Measurements from ENCODE around the gene GPR27.

DNA sequence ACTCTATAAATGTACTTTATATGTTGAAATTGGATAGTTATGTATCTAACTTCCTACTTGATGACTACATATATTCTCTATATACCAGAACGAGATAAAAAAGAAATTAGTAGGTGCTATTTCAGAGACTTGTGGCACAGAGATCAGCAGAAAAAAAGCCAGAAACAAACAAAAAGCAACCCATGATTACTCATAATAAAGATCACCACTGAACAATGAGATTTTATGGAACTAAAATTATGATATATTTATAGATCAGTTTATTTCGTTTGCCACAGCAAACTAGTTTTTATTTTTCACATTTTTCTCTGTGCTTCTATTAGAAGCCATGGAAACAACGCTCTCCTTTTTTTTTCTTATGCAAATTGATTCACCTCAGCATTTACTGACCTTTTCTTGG, 46.4 kb downstream of the GPR27 start:
- TF ChIP-seq EZH2 (IDR thresholded peaks at IDR 0.05; ENCODE audit: low read depth, unreplicated experiment) (no peak), POLR2AphosphoS5 (IDR thresholded peaks at IDR 0.05; ENCODE audit: low read depth) (no peak), CTCF (conservative IDR thresholded peaks at IDR 0.05; ENCODE audit: low read depth in 2 of 2) (no peak), EZH2phosphoT487 (IDR thresholded peaks at IDR 0.05; ENCODE audit: unreplicated experiment) (no peak), JUNB (IDR thresholded peaks at IDR 0.05; ENCODE audit: unreplicated experiment) (no peak), ZNF331 (CRISPR knock-in tag; IDR thresholded peaks at IDR 0.05; ENCODE audit: low read depth) (no peak), NANOG (IDR thresholded peaks at IDR 0.05; ENCODE audit: borderline replicate concordance) (no peak), CREB1 (CRISPR knock-in tag; IDR thresholded peaks at IDR 0.05; ENCODE audit: low read depth) (no peak), ZNF114 (CRISPR knock-in tag; IDR thresholded peaks at IDR 0.05) (no peak), ETS1 (IDR thresholded peaks at IDR 0.05) (no peak), STAT1 (IDR thresholded peaks at IDR 0.05; ENCODE audit: unreplicated experiment) (no peak)
- TF ChIP-seq, protein P1, sequence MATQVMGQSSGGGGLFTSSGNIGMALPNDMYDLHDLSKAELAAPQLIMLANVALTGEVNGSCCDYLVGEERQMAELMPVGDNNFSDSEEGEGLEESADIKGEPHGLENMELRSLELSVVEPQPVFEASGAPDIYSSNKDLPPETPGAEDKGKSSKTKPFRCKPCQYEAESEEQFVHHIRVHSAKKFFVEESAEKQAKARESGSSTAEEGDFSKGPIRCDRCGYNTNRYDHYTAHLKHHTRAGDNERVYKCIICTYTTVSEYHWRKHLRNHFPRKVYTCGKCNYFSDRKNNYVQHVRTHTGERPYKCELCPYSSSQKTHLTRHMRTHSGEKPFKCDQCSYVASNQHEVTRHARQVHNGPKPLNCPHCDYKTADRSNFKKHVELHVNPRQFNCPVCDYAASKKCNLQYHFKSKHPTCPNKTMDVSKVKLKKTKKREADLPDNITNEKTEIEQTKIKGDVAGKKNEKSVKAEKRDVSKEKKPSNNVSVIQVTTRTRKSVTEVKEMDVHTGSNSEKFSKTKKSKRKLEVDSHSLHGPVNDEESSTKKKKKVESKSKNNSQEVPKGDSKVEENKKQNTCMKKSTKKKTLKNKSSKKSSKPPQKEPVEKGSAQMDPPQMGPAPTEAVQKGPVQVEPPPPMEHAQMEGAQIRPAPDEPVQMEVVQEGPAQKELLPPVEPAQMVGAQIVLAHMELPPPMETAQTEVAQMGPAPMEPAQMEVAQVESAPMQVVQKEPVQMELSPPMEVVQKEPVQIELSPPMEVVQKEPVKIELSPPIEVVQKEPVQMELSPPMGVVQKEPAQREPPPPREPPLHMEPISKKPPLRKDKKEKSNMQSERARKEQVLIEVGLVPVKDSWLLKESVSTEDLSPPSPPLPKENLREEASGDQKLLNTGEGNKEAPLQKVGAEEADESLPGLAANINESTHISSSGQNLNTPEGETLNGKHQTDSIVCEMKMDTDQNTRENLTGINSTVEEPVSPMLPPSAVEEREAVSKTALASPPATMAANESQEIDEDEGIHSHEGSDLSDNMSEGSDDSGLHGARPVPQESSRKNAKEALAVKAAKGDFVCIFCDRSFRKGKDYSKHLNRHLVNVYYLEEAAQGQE (IDR thresholded peaks at IDR 0.05; ENCODE audit: unreplicated experiment) = no peak
- TF ChIP-seq, protein P2, sequence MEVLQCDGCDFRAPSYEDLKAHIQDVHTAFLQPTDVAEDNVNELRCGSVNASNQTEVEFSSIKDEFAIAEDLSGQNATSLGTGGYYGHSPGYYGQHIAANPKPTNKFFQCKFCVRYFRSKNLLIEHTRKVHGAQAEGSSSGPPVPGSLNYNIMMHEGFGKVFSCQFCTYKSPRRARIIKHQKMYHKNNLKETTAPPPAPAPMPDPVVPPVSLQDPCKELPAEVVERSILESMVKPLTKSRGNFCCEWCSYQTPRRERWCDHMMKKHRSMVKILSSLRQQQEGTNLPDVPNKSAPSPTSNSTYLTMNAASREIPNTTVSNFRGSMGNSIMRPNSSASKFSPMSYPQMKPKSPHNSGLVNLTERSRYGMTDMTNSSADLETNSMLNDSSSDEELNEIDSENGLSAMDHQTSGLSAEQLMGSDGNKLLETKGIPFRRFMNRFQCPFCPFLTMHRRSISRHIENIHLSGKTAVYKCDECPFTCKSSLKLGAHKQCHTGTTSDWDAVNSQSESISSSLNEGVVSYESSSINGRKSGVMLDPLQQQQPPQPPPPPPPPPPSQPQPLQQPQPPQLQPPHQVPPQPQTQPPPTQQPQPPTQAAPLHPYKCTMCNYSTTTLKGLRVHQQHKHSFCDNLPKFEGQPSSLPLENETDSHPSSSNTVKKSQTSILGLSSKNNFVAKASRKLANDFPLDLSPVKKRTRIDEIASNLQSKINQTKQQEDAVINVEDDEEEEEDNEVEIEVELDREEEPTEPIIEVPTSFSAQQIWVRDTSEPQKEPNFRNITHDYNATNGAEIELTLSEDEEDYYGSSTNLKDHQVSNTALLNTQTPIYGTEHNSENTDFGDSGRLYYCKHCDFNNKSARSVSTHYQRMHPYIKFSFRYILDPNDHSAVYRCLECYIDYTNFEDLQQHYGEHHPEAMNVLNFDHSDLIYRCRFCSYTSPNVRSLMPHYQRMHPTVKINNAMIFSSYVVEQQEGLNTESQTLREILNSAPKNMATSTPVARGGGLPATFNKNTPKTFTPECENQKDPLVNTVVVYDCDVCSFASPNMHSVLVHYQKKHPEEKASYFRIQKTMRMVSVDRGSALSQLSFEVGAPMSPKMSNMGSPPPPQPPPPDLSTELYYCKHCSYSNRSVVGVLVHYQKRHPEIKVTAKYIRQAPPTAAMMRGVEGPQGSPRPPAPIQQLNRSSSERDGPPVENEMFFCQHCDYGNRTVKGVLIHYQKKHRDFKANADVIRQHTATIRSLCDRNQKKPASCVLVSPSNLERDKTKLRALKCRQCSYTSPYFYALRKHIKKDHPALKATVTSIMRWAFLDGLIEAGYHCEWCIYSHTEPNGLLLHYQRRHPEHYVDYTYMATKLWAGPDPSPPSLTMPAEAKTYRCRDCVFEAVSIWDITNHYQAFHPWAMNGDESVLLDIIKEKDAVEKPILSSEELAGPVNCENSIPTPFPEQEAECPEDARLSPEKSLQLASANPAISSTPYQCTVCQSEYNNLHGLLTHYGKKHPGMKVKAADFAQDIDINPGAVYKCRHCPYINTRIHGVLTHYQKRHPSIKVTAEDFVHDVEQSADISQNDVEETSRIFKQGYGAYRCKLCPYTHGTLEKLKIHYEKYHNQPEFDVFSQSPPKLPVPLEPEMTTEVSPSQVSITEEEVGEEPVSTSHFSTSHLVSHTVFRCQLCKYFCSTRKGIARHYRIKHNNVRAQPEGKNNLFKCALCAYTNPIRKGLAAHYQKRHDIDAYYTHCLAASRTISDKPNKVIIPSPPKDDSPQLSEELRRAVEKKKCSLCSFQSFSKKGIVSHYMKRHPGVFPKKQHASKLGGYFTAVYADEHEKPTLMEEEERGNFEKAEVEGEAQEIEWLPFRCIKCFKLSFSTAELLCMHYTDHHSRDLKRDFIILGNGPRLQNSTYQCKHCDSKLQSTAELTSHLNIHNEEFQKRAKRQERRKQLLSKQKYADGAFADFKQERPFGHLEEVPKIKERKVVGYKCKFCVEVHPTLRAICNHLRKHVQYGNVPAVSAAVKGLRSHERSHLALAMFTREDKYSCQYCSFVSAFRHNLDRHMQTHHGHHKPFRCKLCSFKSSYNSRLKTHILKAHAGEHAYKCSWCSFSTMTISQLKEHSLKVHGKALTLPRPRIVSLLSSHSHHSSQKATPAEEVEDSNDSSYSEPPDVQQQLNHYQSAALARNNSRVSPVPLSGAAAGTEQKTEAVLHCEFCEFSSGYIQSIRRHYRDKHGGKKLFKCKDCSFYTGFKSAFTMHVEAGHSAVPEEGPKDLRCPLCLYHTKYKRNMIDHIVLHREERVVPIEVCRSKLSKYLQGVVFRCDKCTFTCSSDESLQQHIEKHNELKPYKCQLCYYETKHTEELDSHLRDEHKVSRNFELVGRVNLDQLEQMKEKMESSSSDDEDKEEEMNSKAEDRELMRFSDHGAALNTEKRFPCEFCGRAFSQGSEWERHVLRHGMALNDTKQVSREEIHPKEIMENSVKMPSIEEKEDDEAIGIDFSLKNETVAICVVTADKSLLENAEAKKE (CRISPR knock-in tag; IDR thresholded peaks at IDR 0.05) = no peak
